ENCODE results near the gene ACSS1.
A peak's percentile ranks its signal among the peaks of the same experiment; 100 is the strongest.

ACSS1 gene

DNA sequence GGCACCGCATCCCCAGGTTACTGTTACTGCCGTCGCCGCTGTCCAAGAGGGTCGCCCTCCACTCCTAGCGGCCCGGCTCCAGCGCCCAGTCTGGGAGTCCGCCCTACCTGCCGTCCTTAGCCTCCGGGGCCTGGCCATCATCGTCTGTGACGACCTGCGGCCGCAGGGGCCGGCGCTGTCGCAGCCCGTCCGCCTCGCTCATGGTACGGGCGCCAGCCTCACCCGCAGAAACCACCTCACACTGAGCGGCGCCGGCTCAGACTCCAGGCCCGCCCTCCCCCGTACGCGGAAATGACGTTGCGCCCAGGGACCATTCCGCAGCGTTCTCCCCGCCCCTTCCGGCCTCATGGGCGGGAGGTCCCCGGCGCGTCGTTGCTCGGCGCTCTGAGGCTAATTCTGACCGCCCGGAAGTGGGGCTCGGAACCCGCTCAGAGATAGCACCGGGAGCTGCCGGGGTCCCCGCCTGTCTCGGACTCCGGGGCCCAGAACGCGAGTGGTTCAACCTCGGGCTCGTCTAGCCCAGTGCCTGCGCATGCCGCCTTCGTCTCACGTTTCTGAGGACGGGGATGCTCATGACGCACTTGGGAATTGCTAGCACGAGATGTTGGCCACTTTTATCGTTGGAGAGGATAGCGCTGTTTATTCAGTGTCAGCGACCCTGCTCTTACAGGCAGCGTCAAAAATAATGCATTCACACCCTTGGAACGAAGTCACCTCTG is 65.3 kb downstream of the ACSS1 start, which contains the start of gene APMAP:
Gene APMAP, minus strand, starts transcription at position 265 of the 719 bp plus-strand sequence. Its CDS starts 63 bp downstream, at position 202.
- peak; percentile 97 for DNase-seq (ENCODE audit: low spot score)

GRCh38 chr20:24991897-24992486 is 65.9 kb downstream of the ACSS1 start:
- DNase-seq (ENCODE audit: low spot score), result peak; percentile 29

GRCh38 chr20:24990810-24991252 is 67.1 kb downstream of the ACSS1 start:
- DNase-seq (ENCODE audit: low spot score), result no peak

DNA sequence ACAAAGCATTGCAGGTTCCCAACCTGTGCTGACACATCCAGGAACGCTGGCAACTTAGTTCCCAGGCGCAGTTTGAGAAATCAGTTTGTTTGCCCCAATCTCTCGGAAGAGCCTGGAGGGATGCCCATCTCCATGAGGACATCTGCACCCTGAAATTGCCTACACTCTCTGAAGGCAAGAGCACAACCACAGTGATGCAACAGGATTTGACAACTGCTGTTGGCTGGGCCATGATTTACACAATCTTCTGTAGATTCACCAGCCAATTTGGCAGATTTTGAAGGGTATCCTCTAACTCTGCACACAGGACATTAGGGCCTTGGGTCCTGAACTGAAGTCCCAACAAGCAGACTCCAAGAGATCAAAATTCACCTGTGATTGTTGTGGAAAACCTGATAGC is 68.8 kb downstream of the ACSS1 start:
- DNase-seq (ENCODE audit: low spot score), result no peak

DNA sequence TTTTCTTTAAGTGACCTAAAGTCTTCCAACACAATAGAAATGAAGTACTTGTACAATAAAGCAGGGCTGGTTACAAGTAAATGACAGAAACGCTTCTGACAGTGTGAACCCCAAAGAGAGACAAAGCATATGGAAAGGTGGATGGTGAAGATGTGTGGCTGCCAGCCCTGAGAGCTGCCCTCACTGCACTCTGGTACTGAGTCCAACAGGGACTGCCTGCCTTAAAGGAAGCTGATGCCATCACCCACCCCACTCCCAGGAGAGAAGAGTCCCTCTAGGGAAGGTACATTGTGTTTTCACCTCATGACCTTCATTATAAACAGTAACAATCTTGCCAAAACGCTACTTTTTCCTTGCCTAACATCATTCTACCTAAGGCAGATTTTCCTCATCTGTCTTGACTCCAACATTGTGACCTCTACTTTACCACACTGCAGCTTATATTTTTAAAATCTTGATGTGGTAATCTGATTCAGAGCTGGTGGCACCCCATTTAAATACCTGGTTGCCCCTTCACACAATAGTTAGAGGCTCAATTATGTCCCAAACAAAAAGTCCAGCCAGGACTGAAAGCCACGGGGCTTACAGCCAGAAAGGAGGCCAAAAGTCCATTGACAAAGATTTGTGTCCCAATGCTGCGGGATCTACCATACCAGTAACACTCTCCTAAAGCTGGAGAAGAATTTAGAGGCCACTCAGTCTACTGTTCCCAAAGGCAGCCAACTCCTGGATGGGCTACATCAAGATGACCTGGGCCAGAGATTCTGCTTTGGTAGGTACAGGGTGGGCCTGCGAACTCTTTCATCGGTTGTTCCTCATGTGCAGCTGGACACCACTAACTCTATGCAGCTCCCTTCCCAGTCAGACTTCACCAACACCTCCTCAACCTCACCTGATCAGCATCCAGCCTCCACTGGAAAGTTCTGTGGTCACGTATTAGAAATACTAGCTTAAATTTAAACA is 69.8 kb downstream of the ACSS1 start:
- no peak for DNase-seq (ENCODE audit: low spot score)

- DNase-seq (ENCODE audit: low spot score), result no peak
Measured at GRCh38 chr20:24987244-24987643, 70.7 kb downstream of the ACSS1 start.

DNA sequence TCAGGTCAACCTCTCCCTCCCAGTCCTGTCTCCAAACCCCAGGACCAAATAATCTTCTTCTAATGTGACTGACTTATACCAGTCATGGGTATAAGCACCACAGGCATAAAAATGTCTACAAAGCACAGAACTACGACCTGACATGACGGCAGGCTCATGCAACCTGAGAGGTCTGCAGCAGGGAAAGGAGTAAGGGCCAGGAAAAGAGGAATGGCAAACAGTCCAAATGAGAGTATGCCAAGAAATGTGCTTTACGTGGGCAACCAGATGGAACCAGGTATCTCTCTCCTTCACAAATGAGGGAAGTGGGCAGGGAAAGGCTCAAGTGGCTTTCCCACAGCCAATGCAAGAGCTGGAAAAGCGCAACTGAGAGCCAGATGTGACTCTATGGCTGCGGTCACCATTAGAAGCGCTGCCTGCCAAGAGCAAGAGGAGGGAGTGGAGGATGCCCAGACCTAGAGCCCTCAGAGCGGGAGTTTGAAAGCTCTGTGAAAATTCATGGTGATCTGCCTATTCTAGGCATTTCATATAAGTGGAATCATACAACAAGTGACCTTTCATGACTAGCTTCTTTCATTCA is 71.4 kb downstream of the ACSS1 start:
- no peak for DNase-seq (ENCODE audit: low spot score)

DNA sequence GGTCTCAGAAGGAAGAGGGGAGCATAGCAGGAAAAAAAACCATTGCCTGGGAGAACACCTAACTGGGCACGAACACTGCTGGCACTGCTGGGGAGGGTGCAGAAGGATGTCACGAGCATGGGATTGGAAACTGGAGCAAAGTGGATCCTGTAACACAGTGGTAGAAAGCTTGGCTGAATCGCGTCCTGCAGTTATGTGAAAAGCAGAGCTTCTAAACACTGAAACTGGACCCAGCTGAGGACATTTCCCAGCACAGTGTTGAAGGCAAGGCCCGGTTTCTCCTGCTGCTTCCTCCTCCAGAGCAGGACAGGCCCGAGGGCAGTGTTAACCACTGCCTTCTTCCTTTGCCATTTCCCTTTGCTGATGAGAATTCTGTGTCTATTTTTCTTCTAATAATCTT is 72.1 kb downstream of the ACSS1 start:
- DNase-seq (ENCODE audit: low spot score), result no peak

GRCh38 chr20:24984961-24985640 is 72.8 kb downstream of the ACSS1 start:
- DNase-seq (ENCODE audit: low spot score), result no peak

DNA sequence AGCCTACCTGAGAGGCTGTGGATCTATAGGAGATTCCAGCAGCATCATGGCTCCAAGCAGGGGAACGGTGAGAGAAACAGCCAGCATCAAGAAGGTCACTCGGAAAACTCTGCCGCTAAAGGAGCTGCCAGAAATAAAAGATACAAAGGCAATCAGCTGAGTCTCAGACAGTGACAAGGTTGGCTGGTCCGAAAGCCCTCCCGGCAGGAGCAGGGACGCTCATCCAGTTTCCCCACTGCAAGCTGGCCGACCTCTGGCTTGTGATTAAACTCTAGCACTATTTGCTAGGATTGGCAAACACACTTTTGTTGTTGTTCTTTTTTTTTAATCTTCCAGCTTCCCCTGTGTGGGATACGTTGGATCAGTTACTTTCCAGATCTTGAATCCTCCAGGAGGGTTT is 74.0 kb downstream of the ACSS1 start:
- no peak for DNase-seq (ENCODE audit: low spot score)

GRCh38 chr20:24981790-24982189 is 76.1 kb downstream of the ACSS1 start:
- DNase-seq (ENCODE audit: low spot score), result no peak

GRCh38 chr20:24981282-24981681 is 76.7 kb downstream of the ACSS1 start:
- no peak for DNase-seq (ENCODE audit: low spot score)

DNA sequence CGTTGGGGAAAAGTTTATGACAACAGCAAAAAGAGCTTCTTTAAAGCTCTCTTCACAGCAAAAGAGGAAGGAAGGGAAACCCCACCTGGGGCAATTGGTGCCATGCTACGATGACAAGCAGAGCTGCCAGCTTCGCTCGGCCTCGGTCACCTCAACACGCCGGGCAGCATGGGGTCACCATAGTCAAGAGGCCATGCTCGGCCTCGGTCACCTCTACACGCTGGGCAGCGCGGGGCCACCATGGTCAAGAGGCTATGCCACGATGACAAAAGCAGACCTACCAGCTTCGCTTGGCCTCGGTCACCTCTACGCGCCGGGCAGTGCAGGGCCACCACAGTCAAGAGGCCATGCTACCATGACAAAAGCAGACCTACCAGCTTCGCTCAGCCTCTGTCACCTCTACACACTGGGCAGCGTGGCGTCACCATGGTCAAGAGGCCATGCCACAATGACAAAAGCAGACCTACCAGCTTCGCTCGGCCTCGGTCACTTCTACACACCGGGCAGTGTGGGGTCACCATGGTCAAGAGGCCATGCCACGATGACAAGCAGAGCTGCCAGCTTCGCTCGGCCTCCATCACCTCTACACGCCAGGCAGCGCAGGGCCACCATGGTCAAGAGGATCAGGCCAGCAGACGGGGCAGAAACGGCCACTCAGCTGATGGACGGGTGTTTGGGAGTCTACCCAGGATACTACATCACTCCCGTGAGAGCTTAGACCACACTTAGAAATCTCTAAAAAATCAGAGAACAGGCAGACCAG is 77.5 kb downstream of the ACSS1 start:
- no peak for DNase-seq (ENCODE audit: low spot score)

GRCh38 chr20:24979036-24979960 is 78.6 kb downstream of the ACSS1 start:
- DNase-seq (ENCODE audit: low spot score), result no peak

- DNase-seq (ENCODE audit: low spot score), result no peak
Measured at GRCh38 chr20:24978513-24978912, 79.4 kb downstream of the ACSS1 start.

- no peak for DNase-seq (ENCODE audit: low spot score)
Measured at GRCh38 chr20:24977797-24978196, 80.1 kb downstream of the ACSS1 start.

GRCh38 chr20:24977336-24977735 is 80.6 kb downstream of the ACSS1 start:
- no peak for DNase-seq (ENCODE audit: low spot score)

GRCh38 chr20:24972341-24972740 is 85.6 kb downstream of the ACSS1 start:
- DNase-seq (ENCODE audit: low spot score), result no peak

GRCh38 chr20:24971376-24972101 is 86.4 kb downstream of the ACSS1 start:
- DNase-seq (ENCODE audit: low spot score), result no peak
